GM10266 (cell line): ENCODE data around the gene PTPRN2.

Experiments
- DNase-seq: peaks from one replicate; pipeline ENCODE4 v3.0.0; 2012; ENCODE audit errors: extremely low spot score
- CTCF ChIP-seq: IDR thresholded peaks from 2 replicates; pipeline ENCODE4 v1.5.1; 2012; ENCODE audit warnings: mild to moderate bottlenecking, low read depth; ENCODE audit not compliant: control insufficient read depth, insufficient read depth; ENCODE audit errors: missing control alignments

The PTPRN2 gene

GRCh38 chr7:157552295-157552993 is 1035.2 kb downstream of the PTPRN2 start:
- no peak for DNase-seq
- TF ChIP-seq CTCF, result no peak

DNA sequence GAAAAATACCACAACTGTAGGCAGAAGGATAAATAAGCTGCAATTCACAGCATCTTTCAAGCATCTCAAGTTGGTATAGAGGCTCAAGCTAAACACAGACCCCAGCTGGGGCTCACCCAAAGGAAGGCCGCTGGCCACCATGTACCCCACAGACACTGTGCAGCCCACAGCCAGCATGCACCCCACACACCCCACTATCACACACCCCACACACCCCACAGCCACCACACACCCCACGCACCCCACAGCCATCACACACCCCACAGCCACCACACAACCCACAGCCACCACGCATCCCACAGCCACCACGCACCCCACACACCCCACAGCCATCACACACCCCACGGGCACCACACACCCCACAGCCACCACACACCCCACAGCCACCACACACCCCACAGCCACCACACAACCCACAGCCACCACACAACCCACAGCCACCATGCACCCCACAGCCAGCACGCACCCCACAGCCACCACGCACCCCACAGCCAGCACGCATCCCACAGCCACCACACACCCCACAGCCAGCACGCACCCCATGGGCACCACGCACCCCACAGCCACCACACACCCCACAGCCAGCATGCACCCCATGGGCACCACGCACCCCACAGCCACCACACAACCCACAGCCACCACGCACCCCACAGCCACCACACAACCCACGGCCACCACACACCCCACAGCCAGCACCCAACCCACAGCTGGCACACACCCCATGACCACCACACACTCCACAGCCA is 1036.1 kb downstream of the PTPRN2 start:
- DNase-seq, result no peak
- no peak for TF ChIP-seq CTCF

DNA sequence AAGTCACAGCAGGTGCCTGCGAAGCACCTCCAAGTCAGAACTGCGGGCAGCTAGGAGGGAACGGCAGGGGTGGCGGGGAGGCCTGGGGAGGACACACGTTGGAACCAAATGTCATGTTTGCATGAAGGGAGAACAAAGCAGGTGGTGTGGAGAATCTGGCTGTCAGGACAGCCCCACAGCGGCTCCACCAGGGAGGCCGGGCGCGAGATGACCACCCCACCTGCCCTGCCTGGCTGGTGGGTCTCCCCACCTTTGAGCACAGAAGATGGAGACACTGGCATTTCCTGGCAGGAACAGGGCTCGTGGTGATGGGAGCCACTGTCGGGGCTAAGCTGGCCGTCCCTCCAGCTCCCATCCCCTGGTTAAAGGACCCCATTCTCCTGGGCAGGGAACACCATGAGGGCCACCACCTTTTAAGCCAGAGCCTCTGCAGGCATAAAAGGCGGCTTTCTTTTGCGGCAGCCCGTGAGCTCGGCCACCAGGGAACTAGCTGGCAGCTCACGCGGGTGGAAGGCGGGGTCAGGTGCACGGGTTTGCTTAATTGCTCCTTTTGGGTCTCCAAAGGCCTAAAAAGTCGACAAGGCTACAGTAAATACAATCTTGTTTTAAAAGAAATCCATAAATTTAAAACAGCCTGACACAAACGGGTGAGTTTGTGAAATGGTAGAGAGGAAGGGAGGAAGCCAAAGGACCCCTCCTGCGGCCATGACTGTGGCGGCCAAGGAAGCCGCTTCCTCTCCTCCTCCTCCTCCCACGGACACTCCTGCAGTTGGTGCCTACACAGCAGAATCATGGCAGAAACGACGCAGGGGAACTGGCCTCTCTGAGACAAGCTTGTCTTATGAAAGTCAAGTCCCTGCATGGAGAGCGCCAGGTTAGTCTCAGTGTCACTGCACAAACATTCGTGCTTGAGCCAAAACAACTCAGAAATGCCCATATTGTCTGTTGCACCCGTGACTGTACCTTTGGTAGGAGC is 1037.0 kb downstream of the PTPRN2 start:
- no peak for DNase-seq
- TF ChIP-seq CTCF, result no peak

DNA sequence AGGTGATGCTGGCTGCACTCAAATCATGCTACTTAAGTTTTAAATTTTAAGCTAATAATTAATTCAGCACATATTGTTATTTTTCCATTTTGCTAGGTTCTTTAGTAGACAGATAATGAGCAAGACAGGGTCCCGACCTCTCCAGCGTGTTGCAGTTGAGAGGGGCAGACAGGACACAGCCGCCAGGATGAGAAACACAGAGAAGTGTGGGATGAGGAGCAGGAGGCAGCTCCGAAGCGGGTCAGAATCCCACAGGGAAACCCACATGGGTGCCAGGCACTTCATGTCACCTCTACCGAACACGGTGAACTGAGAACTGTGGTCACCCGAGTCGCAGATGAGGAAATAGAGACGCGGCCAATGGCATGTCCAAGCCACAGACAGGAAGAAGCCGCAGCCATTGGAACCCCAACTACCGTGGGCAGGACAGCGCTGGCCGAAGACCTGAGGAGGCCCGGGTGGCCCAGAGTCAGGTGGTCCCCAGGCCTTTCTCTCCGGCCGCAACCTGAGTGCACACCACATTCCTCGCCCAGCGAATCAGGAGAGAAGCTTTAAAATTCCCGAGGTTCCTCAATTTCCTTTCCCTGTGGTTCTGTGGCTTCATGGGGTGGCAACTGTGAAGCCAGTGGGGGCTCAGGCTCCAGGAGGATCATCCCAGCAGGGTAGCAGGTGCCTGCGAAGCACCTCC is 1037.9 kb downstream of the PTPRN2 start:
- TF ChIP-seq CTCF, result no peak
- DNase-seq, result no peak

DNA sequence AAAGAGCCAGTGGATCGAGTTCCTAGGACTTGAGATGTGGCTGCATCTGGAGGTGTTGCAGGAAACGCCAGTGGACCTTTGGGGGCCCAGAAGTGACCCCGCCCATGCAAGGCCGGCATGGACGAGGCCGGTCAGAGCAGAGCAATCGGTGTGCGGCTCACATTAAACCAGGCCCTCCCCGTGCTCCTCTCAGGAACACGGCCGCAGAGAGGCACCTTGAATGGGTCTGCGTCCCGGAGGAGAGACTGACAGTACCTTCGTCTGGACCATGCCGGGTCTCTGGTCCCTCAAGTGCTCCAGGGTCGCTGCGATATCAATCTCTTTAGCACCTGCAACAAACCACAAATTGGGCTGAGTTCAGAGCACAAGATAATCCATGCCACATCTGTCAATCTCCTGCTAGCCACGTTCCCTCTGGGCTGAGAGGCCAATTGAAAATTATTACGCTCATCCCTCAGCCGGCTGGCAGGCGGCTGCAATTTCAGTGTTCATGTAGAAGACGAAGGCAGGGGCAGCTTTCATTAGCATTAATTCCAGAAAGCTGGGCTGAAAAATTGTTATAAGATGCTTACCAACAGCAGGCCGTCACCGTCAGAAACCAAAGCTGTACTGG is 1038.8 kb downstream of the PTPRN2 start:
- no peak for TF ChIP-seq CTCF
- no peak for DNase-seq

DNA sequence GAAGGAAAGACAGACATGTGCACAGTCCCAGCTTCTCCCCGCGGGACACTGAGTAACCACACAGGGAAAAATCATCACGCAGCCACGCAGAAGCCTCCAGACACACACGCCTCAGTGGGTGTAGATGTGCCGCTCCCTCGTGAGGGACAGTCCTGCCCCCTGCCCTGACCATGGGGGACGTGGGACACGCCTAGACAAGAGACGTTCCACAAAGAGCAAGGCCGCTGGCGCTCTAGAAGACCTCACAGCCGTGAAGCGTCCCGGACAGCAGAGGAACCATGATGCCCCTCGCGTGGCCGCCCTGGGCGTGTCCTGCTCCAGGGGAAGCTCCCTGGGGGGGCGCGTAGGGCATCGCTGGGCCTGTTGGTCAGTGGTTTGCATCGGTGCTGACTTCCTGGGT is 1040.0 kb downstream of the PTPRN2 start:
- DNase-seq, result no peak
- no peak for TF ChIP-seq CTCF
